Esophagus (tissue), 2 donors: ENCODE measurements around the gene GBGT1. TPM values are rescaled to one million over a fixed set of nuclear protein-coding genes. Genes with fewer than 3 reads are reported as not detected.
"Not testable (repeated sequence)": the region's sequence is repeated elsewhere in the genome, so short reads cannot be mapped to it uniquely, and the experiment has no call there.

Experiments
- H3K27ac ChIP-seq, 2 donors: one replicate each; pipeline ENCODE4 v1.5.1; 2013; ENCODE audit warnings: low read depth in 2 of 2, mild to moderate bottlenecking in 2 of 2, inconsistent platforms in 1 of 2, low read length in 1 of 2, moderate library complexity in 1 of 2
- H3K27me3 ChIP-seq, 2 donors: one replicate each; pipeline ENCODE4 v1.6.1; 2013; ENCODE audit warnings: low read length in 2 of 2, control low read depth in 1 of 2, mild to moderate bottlenecking in 1 of 2; ENCODE audit not compliant: insufficient read depth in 2 of 2, control insufficient read depth in 1 of 2
- H3K36me3 ChIP-seq, 2 donors: one replicate each; pipeline ENCODE4 v1.6.1; 2013; ENCODE audit warnings: low read length in 1 of 2; ENCODE audit not compliant: control insufficient read depth in 2 of 2, insufficient read depth in 2 of 2
- H3K4me1 ChIP-seq, 2 donors: one replicate each; pipeline ENCODE4 v1.6.1; 2013; ENCODE audit warnings: low read length in 1 of 2; ENCODE audit not compliant: control insufficient read depth in 2 of 2, insufficient read depth in 2 of 2
- H3K4me3 ChIP-seq, 2 donors: one replicate each; pipeline ENCODE4 v1.5.1; 2013; ENCODE audit warnings: low read length in 2 of 2, mild to moderate bottlenecking in 2 of 2, low read depth in 1 of 2, moderate library complexity in 1 of 2
- H3K9me3 ChIP-seq, 2 donors: one replicate each; pipeline ENCODE4 v1.6.1; 2013; ENCODE audit warnings: mild to moderate bottlenecking in 2 of 2, low read depth in 1 of 2, low read length in 1 of 2, moderate library complexity in 1 of 2; ENCODE audit not compliant: control insufficient read depth in 2 of 2, insufficient read depth in 1 of 2
- WGBS, 2 donors: extraction: QIAGEN DNeasy Blood & Tissue Kit; methylation state at CpG; one replicate each; pipeline ENCODE4 v1.1.7; 2013; 5-methylcytosine and 5-hydroxymethylcytosine counted together
- polyA plus RNA-seq, 2 donors: library from polyadenylated mRNA; stranded (reverse); fragments of 200-250 nt; gene quantifications; one replicate each; pipeline ENCODE4 v1.2.3, GENCODE V29; 2013
- donor health status: healthy with polysubstance abuse.
- donor health status: Bipolar disorder and iron deficiency.

The GBGT1 gene
- polyA plus RNA-seq, 2 donors = 2.1 to 3.7 TPM

- no peak overlapping the region for H3K27ac ChIP-seq
- 79 to 83% methylated on average over 33 to 35 of the region's 35 CpGs for WGBS, 2 donors
- H3K9me3 ChIP-seq = peaks cover 0 to 6% of the 10 kb centered on the region in 2 donors
- H3K4me3 ChIP-seq = no peak overlapping the region
- no peaks in the 10 kb centered on the region for H3K4me1 ChIP-seq
- H3K27me3 ChIP-seq = no peaks in the 10 kb centered on the region
- no peaks in the 10 kb centered on the region for H3K36me3 ChIP-seq
These were observed 42.5 kb upstream of the GBGT1 start for GRCh38 chr9:133205996-133206931.

GRCh38 chr9:133205481-133205887 is 41.8 kb upstream of the GBGT1 start:
- not testable (repeated sequence) for H3K27me3 ChIP-seq, H3K4me1 ChIP-seq, H3K4me3 ChIP-seq, H3K36me3 ChIP-seq, H3K27ac ChIP-seq, H3K9me3 ChIP-seq
- WGBS, 2 donors = 72 to 78% methylated on average over 14 of the region's 14 CpGs

GRCh38 chr9:133204993-133205336 is 41.3 kb upstream of the GBGT1 start:
- no peaks in the 10 kb centered on the region for H3K27me3 ChIP-seq
- 82 to 85% methylated on average over 8 of the region's 8 CpGs for WGBS, 2 donors

GRCh38 chr9:133204335-133204992 is 40.8 kb upstream of the GBGT1 start:
- H3K36me3 ChIP-seq = no peaks in the 10 kb centered on the region
- H3K4me3 ChIP-seq = no peak overlapping the region
- no peak overlapping the region for H3K27ac ChIP-seq
- H3K27me3 ChIP-seq = no peaks in the 10 kb centered on the region
- H3K4me1 ChIP-seq = no peaks in the 10 kb centered on the region
- H3K9me3 ChIP-seq = peaks cover 0 to 2% of the 10 kb centered on the region in 2 donors
- 86 to 88% methylated on average over 16 to 17 of the region's 17 CpGs for WGBS, 2 donors

More at GRCh38 chr9:133204993-133205336, 41.3 kb upstream of the GBGT1 start:
- Histone ChIP-seq H3K27ac (no peak overlapping the region), H3K9me3 (peaks cover 0 to 2% of the 10 kb centered on the region in 2 donors), H3K36me3 (no peaks in the 10 kb centered on the region), H3K4me3 (no peak overlapping the region), H3K4me1 (no peaks in the 10 kb centered on the region)

GRCh38 chr9:133203506-133204075 is 39.9 kb upstream of the GBGT1 start:
- Histone ChIP-seq H3K27me3 (no peaks in the 10 kb centered on the region), H3K36me3 (no peaks in the 10 kb centered on the region)
- WGBS, 2 donors = 73 to 76% methylated on average over 9 to 10 of the region's 10 CpGs

GRCh38 chr9:133202688-133203453 is 39.2 kb upstream of the GBGT1 start:
- Histone ChIP-seq H3K27ac (no peak overlapping the region), H3K4me3 (no peak overlapping the region), H3K4me1 (no peaks in the 10 kb centered on the region), H3K27me3 (no peaks in the 10 kb centered on the region), H3K9me3 (peaks cover 0 to 2% of the 10 kb centered on the region in 2 donors), H3K36me3 (no peaks in the 10 kb centered on the region)
- WGBS, 2 donors = 85 to 90% methylated on average over 14 of the region's 14 CpGs

More at GRCh38 chr9:133203506-133204075, 39.9 kb upstream of the GBGT1 start:
- H3K4me3 ChIP-seq = no peak overlapping the region
- H3K27ac ChIP-seq = no peak overlapping the region
- H3K9me3 ChIP-seq = peaks cover 0 to 2% of the 10 kb centered on the region in 2 donors
- H3K4me1 ChIP-seq = no peaks in the 10 kb centered on the region

- H3K9me3 ChIP-seq = peaks cover 0 to 2% of the 10 kb centered on the region in 2 donors
- no peaks in the 10 kb centered on the region for H3K4me1 ChIP-seq
- H3K27me3 ChIP-seq = no peaks in the 10 kb centered on the region
- no peaks in the 10 kb centered on the region for H3K36me3 ChIP-seq
- no peak overlapping the region for H3K27ac ChIP-seq
- no peak overlapping the region for H3K4me3 ChIP-seq
- 79 to 83% methylated on average over 11 of the region's 11 CpGs for WGBS, 2 donors
These were observed 38.4 kb upstream of the GBGT1 start for GRCh38 chr9:133202145-133202513.

GRCh38 chr9:133201424-133202144 is 37.9 kb upstream of the GBGT1 start:
- 78% methylated on average over 13 of the region's 13 CpGs for WGBS, 2 donors
- Histone ChIP-seq H3K9me3 (peaks cover 0 to 2% of the 10 kb centered on the region in 2 donors), H3K4me3 (no peak overlapping the region), H3K4me1 (no peaks in the 10 kb centered on the region), H3K27me3 (no peaks in the 10 kb centered on the region), H3K27ac (no peak overlapping the region), H3K36me3 (no peaks in the 10 kb centered on the region)

- Histone ChIP-seq H3K4me1 (no peaks in the 10 kb centered on the region), H3K27me3 (no peaks in the 10 kb centered on the region), H3K36me3 (no peaks in the 10 kb centered on the region), H3K27ac (no peak overlapping the region), H3K9me3 (peaks cover 0 to 2% of the 10 kb centered on the region in 2 donors), H3K4me3 (no peak overlapping the region)
- WGBS, 2 donors = 89 to 90% methylated on average over 17 of the region's 17 CpGs
These were observed 36.9 kb upstream of the GBGT1 start for GRCh38 chr9:133200631-133201030.
